ENCODE data around the gene C1QTNF8. TPM values are rescaled to one million over a fixed set of nuclear protein-coding genes. Genes with fewer than 3 reads are reported as not detected.

Gene C1QTNF8
- total and polyA plus RNA-seq, 4 donors: 0.08 to 0.74 TPM; not detected in 2

DNA sequence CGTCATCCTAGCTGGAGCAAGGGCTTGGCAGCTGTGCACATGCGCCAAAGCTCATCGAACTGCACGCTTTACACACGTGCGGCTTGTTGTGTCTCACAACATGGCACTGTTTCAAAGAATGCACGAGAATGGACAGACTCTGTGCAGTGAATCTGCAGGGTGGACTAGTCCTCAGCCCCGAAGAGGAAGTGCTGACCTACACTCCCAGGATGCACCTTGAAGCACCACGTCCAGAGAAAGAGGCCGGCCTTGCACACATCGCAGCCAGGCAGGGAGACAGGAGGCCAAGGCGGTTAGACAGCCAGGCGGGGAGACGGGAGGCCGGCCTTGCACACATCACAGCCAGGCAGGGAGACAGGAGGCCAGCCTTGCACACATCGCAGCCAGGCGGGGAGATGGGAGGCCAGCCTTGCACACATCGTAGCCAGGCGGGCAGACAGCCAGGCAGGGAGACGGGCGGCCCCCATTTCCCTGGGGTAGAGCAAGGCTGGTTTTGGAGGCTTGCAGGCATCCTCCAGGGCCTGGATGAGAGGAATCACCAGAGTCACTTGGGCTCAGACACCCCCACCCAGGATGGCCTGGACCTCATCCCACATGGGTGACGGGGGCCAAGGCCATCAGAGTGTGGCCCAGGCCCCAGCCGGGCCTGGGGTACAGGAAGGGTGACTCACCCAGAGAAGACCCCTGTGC lies 47.9 kb upstream of the C1QTNF8 start:
- Histone ChIP-seq H3K27ac (ENCODE audit: low read depth in 1 of 2, low read length in 1 of 2) (no peak overlapping the region), H3K9me3 (ENCODE audit: control insufficient read depth in 4 of 4, insufficient read depth in 3 of 4, low read length in 3 of 4) (peaks cover 0 to 11% (median 0%) of the 10 kb centered on the region in 4 donors), H3K27me3 (ENCODE audit: control insufficient read depth in 3 of 3, insufficient read depth in 3 of 3, low read length in 2 of 3) (peaks cover 0 to 5% (median 0%) of the 10 kb centered on the region in 3 donors), H3K9ac (ENCODE audit: insufficient read depth in 1 of 2, low read length in 2 of 2) (no peak overlapping the region), H3K4me1 (ENCODE audit: control insufficient read depth in 5 of 5, insufficient read depth in 5 of 5, low read length in 5 of 5) (no peaks in the 10 kb centered on the region), H3K4me3 (no peak overlapping the region), H3K36me3 (ENCODE audit: control insufficient read depth in 4 of 4, insufficient read depth in 4 of 4, low read length in 4 of 4) (no peaks in the 10 kb centered on the region)
- TF ChIP-seq, protein P1, sequence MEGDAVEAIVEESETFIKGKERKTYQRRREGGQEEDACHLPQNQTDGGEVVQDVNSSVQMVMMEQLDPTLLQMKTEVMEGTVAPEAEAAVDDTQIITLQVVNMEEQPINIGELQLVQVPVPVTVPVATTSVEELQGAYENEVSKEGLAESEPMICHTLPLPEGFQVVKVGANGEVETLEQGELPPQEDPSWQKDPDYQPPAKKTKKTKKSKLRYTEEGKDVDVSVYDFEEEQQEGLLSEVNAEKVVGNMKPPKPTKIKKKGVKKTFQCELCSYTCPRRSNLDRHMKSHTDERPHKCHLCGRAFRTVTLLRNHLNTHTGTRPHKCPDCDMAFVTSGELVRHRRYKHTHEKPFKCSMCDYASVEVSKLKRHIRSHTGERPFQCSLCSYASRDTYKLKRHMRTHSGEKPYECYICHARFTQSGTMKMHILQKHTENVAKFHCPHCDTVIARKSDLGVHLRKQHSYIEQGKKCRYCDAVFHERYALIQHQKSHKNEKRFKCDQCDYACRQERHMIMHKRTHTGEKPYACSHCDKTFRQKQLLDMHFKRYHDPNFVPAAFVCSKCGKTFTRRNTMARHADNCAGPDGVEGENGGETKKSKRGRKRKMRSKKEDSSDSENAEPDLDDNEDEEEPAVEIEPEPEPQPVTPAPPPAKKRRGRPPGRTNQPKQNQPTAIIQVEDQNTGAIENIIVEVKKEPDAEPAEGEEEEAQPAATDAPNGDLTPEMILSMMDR (IDR thresholded peaks at IDR 0.05; ENCODE audit: control extremely low read depth, extremely low read depth): no peak
- ATAC-seq (ENCODE audit: insufficient read depth, low FRiP score): no peak
- 77 to 84% methylated on average over 23 of the region's 23 CpGs for whole genome bisulfite sequencing, 2 donors
- no peak for DNase-seq

DNA sequence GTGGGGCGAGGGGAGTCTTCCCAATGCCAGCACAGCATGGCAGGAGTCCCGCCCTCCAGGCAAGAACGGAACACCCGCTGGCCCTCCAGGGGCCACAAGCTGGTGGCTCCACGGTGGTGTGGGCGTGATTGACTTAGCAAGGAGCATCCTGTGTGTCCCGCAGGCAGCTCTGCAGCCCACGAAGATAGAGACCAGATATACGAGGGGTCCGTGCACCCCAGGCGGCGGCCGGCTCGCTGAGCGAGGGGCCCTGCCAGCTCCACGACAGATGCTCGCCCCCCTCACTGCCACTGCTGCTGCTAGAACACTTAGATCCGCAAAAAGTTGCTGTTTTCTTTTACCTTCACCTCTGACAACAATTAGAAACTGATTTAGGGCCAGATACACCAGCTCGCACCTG lies 46.9 kb upstream of the C1QTNF8 start:
- Histone ChIP-seq H3K27ac (ENCODE audit: low read depth in 1 of 2, low read length in 1 of 2) (no peak overlapping the region), H3K9ac (ENCODE audit: insufficient read depth in 1 of 2, low read length in 2 of 2) (no peak overlapping the region), H3K4me3 (no peak overlapping the region), H3K36me3 (ENCODE audit: control insufficient read depth in 4 of 4, insufficient read depth in 4 of 4, low read length in 4 of 4) (no peaks in the 10 kb centered on the region), H3K4me1 (ENCODE audit: control insufficient read depth in 5 of 5, insufficient read depth in 5 of 5, low read length in 5 of 5) (no peaks in the 10 kb centered on the region), H3K27me3 (ENCODE audit: control insufficient read depth in 3 of 3, insufficient read depth in 3 of 3, low read length in 2 of 3) (peaks cover 0 to 5% (median 0%) of the 10 kb centered on the region in 3 donors), H3K9me3 (ENCODE audit: control insufficient read depth in 4 of 4, insufficient read depth in 3 of 4, low read length in 3 of 4) (peaks cover 0 to 8% (median 0%) of the 10 kb centered on the region in 4 donors)
- WGBS, 2 donors: 78 to 85% methylated on average over 19 of the region's 19 CpGs
- no peak for ATAC-seq (ENCODE audit: insufficient read depth, low FRiP score)
- TF ChIP-seq, protein P1 (IDR thresholded peaks at IDR 0.05; ENCODE audit: control extremely low read depth, extremely low read depth): no peak
- no peak for DNase-seq

DNA sequence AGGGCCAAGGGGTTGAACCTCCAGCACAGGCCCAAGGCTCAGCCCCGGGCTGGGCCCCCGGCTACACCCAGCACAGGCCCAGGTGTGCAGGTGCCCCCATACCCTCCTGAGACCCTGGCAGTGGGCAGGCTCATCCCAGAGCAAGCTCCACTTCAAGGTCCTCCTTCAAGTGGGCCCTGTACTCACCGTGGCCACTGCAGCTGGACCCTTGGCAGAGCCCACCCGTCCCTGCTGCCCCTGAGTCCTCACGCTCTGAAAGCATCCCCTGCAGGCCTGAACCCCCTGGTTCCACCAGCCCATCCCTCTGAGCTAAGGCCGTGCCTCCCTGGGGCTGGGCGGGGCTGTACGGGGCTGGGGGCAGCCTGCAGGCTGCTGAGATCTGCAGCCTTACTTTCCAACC lies 45.7 kb upstream of the C1QTNF8 start:
- 71 to 77% methylated on average over 8 of the region's 8 CpGs for WGBS, 2 donors

More for the DNA sequence above, 45.7 kb upstream of the C1QTNF8 start:
- no peak overlapping the region for H3K4me3 ChIP-seq
- H3K4me1 ChIP-seq (ENCODE audit: control insufficient read depth in 5 of 5, insufficient read depth in 5 of 5, low read length in 5 of 5): no peaks in the 10 kb centered on the region
- H3K9ac ChIP-seq (ENCODE audit: insufficient read depth in 1 of 2, low read length in 2 of 2): no peak overlapping the region
- H3K27ac ChIP-seq (ENCODE audit: low read depth in 1 of 2, low read length in 1 of 2): no peak overlapping the region
- H3K9me3 ChIP-seq (ENCODE audit: control insufficient read depth in 4 of 4, insufficient read depth in 3 of 4, low read length in 3 of 4): peaks cover 0 to 3% (median 0%) of the 10 kb centered on the region in 4 donors
- TF ChIP-seq, protein P1 (IDR thresholded peaks at IDR 0.05; ENCODE audit: control extremely low read depth, extremely low read depth): no peak
- ATAC-seq (ENCODE audit: insufficient read depth, low FRiP score): no peak
- H3K27me3 ChIP-seq (ENCODE audit: control insufficient read depth in 3 of 3, insufficient read depth in 3 of 3, low read length in 2 of 3): peaks cover 0 to 5% (median 0%) of the 10 kb centered on the region in 3 donors
- H3K36me3 ChIP-seq (ENCODE audit: control insufficient read depth in 4 of 4, insufficient read depth in 4 of 4, low read length in 4 of 4): no peaks in the 10 kb centered on the region
- no peak for DNase-seq
